Tibial nerve (tissue), 4 donors: ENCODE measurements around the gene RHEB. TPM values are rescaled to one million over a fixed set of nuclear protein-coding genes. Genes with fewer than 3 reads are reported as not detected.
A peak's percentile ranks its signal among the peaks of the same experiment; 100 is the strongest.

Experiments used
- DNase-seq, 2 donors: peaks; one replicate each; pipeline ENCODE4 v3.0.0-alpha.2; 2019; ENCODE audit warnings: low spot score in 2 of 2
- H3K27ac ChIP-seq, 4 donors: fragments of 200-600 bp; sonication (generic) in 3 of 4; one replicate each; pipeline ENCODE4 v1.5.1; 2017 to 2019; ENCODE audit warnings: mild to moderate bottlenecking in 1 of 4
- H3K27me3 ChIP-seq, 2 donors: fragments of 200-600 bp; sonication (generic) in 1 of 2; one replicate each; pipeline versions ENCODE4 v1.5.1 to v1.6.0; 2017 to 2019
- H3K36me3 ChIP-seq, 3 donors: fragments of 200-600 bp; sonication (generic); one replicate each; pipeline ENCODE4 v1.5.1; 2018 to 2019
- H3K4me1 ChIP-seq, 4 donors: fragments of 200-600 bp; sonication (generic) in 3 of 4; one replicate each; pipeline ENCODE4 v1.5.1; 2017 to 2019
- H3K4me3 ChIP-seq, 4 donors: fragments of 200-600 bp; sonication (generic) in 3 of 4; one replicate each; pipeline ENCODE4 v1.5.1; 2017 to 2019; ENCODE audit warnings: mild to moderate bottlenecking in 1 of 4, moderate library complexity in 1 of 4
- H3K9me3 ChIP-seq, 4 donors: fragments of 200-600 bp; sonication (generic) in 3 of 4; one replicate each; pipeline ENCODE4 v1.5.1; 2017 to 2019
- EP300 ChIP-seq, 2 donors: sonication (generic); formaldehyde crosslinking; IDR thresholded peaks; one replicate each; pipeline ENCODE4 v1.6.1; 2017; ENCODE audit warnings: antibody characterized with exemption in 2 of 2, mild to moderate bottlenecking in 1 of 2
- POLR2A ChIP-seq, 2 donors: fragments of 450-650 bp; IDR thresholded peaks; one replicate each; pipeline ENCODE4 v1.6.1; 2017; ENCODE audit warnings: antibody characterized with exemption in 2 of 2, mild to moderate bottlenecking in 2 of 2, moderate library complexity in 2 of 2
- WGBS, 2 donors: methylation state at CpG; one replicate each; pipeline ENCODE4 v1.1.5; 2018; 5-methylcytosine and 5-hydroxymethylcytosine counted together
- total RNA-seq, 4 donors: library from RNA; depleted of rRNA; stranded (reverse); fragments of >200 nt; gene quantifications; one replicate each; pipeline ENCODE4 v1.1.0, GENCODE V29; 2016
- TF ChIP-seq, protein P1 (sequence below), 5 experiments: fragments of 200-600 bp in 3 of 5; fragments of 450-650 bp in 2 of 5; sonication (generic) in 3 of 5; IDR thresholded peaks; one replicate each; pipeline ENCODE4 v1.5.1; 2016 to 2019; ENCODE audit warnings: antibody characterized with exemption in 5 of 5, mild to moderate bottlenecking in 3 of 5, moderate library complexity in 2 of 5

RHEB gene
- total RNA-seq, 4 donors from 2014 or later: 95.4 to 128 (median 103) TPM

DNA sequence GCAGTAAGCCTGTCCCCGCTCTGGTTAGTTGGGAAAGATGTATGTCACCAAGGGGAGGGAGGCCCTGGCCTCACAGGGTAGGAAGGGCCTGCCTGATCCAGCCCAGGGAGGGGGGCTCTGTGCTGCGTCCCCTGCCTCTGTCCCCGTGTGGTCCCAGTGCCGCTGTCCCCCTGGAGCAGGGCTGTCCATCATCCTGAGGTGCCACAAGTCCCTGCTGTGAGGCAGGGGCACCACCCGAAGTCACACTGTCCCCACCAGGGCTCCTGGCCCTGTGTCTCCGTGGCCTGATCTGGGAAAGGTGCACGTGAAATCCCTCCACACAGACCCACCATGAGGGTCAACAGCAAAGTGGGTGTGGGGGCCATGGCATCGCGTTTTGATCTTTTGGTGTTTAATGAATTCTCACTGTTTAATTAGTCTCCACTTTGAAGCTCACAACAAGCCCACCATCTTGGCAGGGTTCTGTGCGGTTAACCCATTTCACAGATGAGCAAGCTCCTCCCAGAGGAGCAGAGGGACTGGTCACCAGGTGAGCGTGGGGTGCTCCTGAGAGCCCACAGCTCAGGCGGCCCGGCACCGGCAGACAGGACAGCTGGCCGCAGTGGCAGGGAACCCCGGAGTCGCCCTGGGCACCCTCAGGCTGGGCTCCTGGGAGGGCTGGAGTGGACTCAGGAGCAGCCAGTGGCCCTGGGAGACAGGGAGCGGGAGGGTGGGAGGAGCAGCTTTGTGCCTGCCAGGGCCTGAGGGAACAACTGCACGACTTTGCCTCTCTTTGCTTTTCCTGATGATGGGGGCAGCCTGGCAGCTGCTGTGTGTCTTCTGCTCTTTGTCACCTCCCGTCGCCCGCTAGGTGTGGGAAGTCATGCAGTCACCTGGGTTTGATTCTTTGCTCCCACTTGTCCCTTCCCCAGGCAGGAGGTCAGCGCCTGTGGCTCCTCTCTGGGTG is 67.8 kb downstream of the RHEB start:
- H3K27me3 ChIP-seq: no peaks in the 10 kb centered on the region
- DNase-seq: peak in 1 of 2 donors; percentile 8
- TF ChIP-seq, protein P1, sequence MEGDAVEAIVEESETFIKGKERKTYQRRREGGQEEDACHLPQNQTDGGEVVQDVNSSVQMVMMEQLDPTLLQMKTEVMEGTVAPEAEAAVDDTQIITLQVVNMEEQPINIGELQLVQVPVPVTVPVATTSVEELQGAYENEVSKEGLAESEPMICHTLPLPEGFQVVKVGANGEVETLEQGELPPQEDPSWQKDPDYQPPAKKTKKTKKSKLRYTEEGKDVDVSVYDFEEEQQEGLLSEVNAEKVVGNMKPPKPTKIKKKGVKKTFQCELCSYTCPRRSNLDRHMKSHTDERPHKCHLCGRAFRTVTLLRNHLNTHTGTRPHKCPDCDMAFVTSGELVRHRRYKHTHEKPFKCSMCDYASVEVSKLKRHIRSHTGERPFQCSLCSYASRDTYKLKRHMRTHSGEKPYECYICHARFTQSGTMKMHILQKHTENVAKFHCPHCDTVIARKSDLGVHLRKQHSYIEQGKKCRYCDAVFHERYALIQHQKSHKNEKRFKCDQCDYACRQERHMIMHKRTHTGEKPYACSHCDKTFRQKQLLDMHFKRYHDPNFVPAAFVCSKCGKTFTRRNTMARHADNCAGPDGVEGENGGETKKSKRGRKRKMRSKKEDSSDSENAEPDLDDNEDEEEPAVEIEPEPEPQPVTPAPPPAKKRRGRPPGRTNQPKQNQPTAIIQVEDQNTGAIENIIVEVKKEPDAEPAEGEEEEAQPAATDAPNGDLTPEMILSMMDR (IDR thresholded peaks at IDR 0.05): no peak
- TF ChIP-seq POLR2A (IDR thresholded peaks at IDR 0.05): no peak
- no peak for TF ChIP-seq EP300 (IDR thresholded peaks at IDR 0.05)
- no peaks in the 10 kb centered on the region for H3K36me3 ChIP-seq
- WGBS, 2 donors: 76 to 85% methylated on average over 23 of the region's 23 CpGs
- H3K4me3 ChIP-seq: no peak overlapping the region
- H3K4me1 ChIP-seq: peaks cover 0 to 14% (median 3%) of the 10 kb centered on the region in 4 donors
- no peaks in the 10 kb centered on the region for H3K9me3 ChIP-seq
- no peak overlapping the region for H3K27ac ChIP-seq

DNA sequence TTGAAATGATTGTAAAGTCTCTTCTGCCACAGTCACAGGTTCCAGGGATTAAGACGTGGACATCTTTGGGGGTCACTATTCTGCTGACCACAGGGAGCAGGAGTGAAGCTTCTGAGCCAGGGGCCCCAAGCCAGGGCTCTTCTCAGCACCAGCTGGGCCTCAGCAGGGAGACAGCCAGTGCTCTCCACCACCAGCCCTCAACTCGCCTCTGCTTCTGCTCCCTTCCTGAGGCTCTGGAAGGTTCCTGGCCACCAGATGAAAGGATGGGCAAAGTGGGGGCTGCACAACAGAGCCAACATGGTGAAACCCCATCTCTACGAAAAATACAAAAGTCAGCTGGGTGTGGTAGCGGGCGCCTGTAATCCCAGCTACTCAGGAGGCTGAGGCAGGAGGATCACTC is 68.5 kb downstream of the RHEB start:
- Histone ChIP-seq H3K27ac (no peak overlapping the region), H3K36me3 (no peaks in the 10 kb centered on the region), H3K4me3 (no peak overlapping the region), H3K4me1 (peaks cover 0 to 14% (median 3%) of the 10 kb centered on the region in 4 donors), H3K27me3 (no peaks in the 10 kb centered on the region), H3K9me3 (no peaks in the 10 kb centered on the region)
- no peak for DNase-seq
- WGBS, 2 donors: 86 to 91% methylated on average over 4 to 5 of the region's 5 CpGs
- TF ChIP-seq, protein P1 (IDR thresholded peaks at IDR 0.05): no peak
- TF ChIP-seq EP300 (IDR thresholded peaks at IDR 0.05) (no peak), POLR2A (IDR thresholded peaks at IDR 0.05) (no peak)

DNA sequence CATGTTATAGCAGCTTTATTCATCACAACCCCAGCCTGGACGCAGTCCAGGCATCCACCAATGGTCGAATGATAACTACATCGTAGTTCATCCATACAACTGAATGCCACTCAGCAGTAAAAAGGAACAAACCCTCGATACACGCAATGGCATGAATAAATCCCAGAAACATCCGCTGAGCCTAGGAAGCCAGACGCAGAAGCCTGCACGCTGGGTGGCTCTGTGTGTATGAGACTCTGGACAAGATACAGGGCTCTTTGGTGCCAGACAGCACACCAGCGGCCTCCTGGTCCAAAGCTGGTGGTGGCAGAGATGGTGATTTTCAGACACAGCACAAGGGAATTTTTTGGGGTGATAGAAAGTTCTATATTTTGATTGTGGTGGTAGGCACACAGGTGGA is 69.7 kb downstream of the RHEB start:
- Histone ChIP-seq H3K36me3 (no peaks in the 10 kb centered on the region), H3K9me3 (no peaks in the 10 kb centered on the region), H3K27me3 (no peaks in the 10 kb centered on the region), H3K4me1 (peaks cover 0 to 14% (median 3%) of the 10 kb centered on the region in 4 donors), H3K4me3 (no peak overlapping the region), H3K27ac (no peak overlapping the region)
- no peak for TF ChIP-seq POLR2A (IDR thresholded peaks at IDR 0.05)
- TF ChIP-seq, protein P1 (IDR thresholded peaks at IDR 0.05): no peak
- WGBS, 2 donors: 85 to 91% methylated on average over 9 of the region's 9 CpGs
- peak in 1 of 2 donors; percentile 3 for DNase-seq

DNA sequence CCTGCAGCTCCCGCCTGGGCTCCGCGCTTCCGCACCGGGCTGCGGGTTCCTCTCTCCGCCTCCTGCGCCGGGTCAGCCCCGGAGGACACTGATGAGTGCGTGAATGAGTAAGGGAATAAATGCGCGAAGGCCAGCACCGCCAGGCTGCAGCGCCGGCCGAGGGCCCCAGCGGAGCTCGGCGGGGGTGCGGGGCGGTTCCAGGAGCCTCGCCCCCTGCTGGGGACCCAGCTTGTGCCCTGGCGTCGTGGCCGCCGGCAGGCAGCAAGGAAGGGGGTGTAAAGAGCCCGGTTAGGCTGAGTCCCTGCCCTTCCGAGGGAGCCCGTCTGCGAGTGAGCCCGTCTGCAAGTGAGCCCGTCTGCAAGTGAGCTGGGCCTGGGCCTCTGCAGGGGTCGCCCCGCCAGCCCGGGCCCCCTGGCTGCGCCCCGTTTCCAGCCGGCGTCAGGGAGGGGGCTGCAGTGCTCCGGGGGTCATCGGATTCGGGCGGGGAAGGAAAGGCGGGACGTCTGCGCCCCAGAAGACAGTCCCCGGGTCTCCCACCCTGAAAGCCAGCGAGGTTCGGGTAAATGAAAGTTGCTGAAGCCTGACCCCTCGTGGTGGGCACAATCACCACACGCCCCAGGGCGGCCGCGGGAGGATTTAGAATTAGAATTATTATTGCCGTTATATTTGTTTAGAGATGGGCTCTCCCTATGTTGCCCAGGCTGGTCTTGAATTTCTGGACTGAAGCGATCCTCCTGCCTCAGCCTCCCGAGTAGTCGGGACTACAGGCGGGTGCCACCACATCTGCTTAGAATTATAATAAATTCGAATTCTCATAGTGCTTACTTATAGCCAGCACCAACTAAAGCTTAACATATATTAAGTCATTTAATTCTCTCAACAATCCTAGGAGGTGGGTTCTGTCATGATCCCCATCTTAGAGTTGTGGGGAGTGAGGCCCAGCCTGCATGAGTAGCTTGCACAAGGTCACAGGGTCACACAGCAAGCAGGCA is 71.1 kb downstream of the RHEB start:
- no peaks in the 10 kb centered on the region for H3K27me3 ChIP-seq
- TF ChIP-seq, protein P1 (IDR thresholded peaks at IDR 0.05): peak; percentile 81 to 94 (median 89)
- TF ChIP-seq EP300 (IDR thresholded peaks at IDR 0.05): peak in 1 of 2 donors; percentile 46
- peak in 1 of 2 donors; percentile 15 for TF ChIP-seq POLR2A (IDR thresholded peaks at IDR 0.05)
- H3K27ac ChIP-seq: peak overlapping the region; percentile 62 to 88 (median 78)
- no peaks in the 10 kb centered on the region for H3K36me3 ChIP-seq
- H3K9me3 ChIP-seq: no peaks in the 10 kb centered on the region
- WGBS, 2 donors: 4 to 16% methylated on average over 21 to 41 of the region's 61 CpGs
- H3K4me3 ChIP-seq: peak overlapping the region; percentile 32 to 64 (median 48)
- DNase-seq: peak; percentile 68 to 78
- peaks cover 0 to 14% (median 3%) of the 10 kb centered on the region in 4 donors for H3K4me1 ChIP-seq
